ENCODE results near the gene VASH2. TPM values are rescaled to one million over a fixed set of nuclear protein-coding genes. Genes with fewer than 3 reads are reported as not detected.
"Not testable (repeated sequence)": the region's sequence is repeated elsewhere in the genome, so short reads cannot be mapped to it uniquely, and the experiment has no call there.

VASH2 gene
- total RNA-seq, 6 experiments from 2014 or later, result 0.10 TPM; not detected in 5

DNA sequence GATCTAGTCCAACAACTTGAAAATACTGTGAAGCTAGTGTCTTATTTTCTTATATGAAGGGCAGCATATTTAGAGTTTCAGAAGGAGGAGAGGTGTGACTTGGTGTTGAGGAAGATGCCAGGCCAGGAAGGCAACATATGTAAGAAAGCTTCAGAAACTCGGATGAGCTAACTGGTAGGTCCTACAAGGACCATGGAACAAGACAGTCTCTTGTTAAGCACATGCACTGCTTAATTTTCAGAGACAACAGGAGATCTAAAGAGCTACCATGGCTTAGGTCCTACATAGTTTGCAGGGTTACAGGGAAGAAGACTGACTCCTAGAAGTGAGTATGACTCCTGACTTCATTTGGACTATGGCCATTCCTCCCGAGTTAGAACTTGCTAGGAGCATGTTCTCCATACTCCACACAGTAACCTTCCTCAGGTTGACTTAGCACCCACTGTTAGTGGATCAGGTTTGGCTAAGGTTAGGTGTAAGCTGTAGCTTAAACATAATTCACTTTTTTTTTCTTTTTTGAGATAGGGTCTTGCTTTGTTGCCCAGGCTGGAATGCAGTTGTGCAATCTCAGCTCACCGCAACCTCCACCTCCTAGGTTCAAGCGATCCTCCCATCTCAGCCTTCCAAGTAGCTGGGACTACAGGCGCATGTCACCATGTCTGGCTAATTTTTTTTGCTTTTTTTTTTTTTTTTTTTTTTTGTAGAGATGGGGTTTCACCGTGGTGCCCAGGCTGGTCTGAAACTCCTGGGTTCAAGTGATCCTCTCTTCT is 34.4 kb downstream of the VASH2 start:
- Mint-ChIP-seq H3K4me3 (no peak overlapping the region), H3K36me3 (ENCODE audit: low read depth) (no peaks in the 10 kb centered on the region), H3K27ac (no peak overlapping the region), H3K9me3 (no peaks in the 10 kb centered on the region), H3K27me3 (ENCODE audit: insufficient read depth) (peaks cover 14% of the 10 kb centered on the region), H3K4me1 (ENCODE audit: low read depth) (peaks cover 12% of the 10 kb centered on the region)
- no peak for TF ChIP-seq CTCF (IDR thresholded peaks at IDR 0.05)
- DNase-seq, result no peak

- H3K36me3 Mint-ChIP-seq (ENCODE audit: low read depth), result no peaks in the 10 kb centered on the region
- no peak for DNase-seq
- H3K27ac Mint-ChIP-seq, result no peak overlapping the region
- peaks cover 6% of the 10 kb centered on the region; the same call in 1 of the 2 replicates for H3K4me1 Mint-ChIP-seq (ENCODE audit: low read depth)
- H3K4me3 Mint-ChIP-seq, result no peak overlapping the region
- peaks cover 8% of the 10 kb centered on the region for H3K27me3 Mint-ChIP-seq (ENCODE audit: insufficient read depth)
- H3K9me3 Mint-ChIP-seq, result no peaks in the 10 kb centered on the region
- no peak for TF ChIP-seq CTCF (IDR thresholded peaks at IDR 0.05)
Observed at GRCh38 chr1:212986551-212986950, 36.2 kb downstream of the VASH2 start.

- Mint-ChIP-seq H3K4me1 (ENCODE audit: low read depth) (peaks cover 6% of the 10 kb centered on the region; the same call in 1 of the 2 replicates), H3K9me3 (no peaks in the 10 kb centered on the region), H3K36me3 (ENCODE audit: low read depth) (no peaks in the 10 kb centered on the region; the same call in 1 of the 2 replicates), H3K27me3 (ENCODE audit: insufficient read depth) (peaks cover 7% of the 10 kb centered on the region), H3K27ac (no peak overlapping the region), H3K4me3 (no peak overlapping the region)
- TF ChIP-seq CTCF (IDR thresholded peaks at IDR 0.05), result no peak
- no peak for DNase-seq
Observed at GRCh38 chr1:212987702-212988322, 37.5 kb downstream of the VASH2 start.

DNA sequence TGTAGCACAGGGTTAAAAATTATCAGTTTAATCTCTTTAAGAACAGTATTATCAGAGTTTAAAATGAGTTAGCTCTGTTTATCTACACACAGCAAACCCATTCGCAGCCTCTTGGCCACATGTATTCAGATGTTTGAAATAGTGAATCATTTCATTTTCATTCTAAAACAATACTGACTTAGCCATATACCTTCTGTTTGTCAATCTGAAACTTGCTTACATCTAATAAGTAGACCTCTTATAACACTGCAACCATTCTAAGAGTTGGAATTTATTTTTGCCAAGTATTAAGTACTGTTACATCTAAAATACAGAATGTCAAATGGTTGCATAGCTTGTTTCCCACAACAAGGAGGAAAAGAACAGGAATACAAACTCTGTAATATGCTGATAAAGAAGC is 39.9 kb downstream of the VASH2 start:
- Mint-ChIP-seq H3K36me3 (ENCODE audit: low read depth) (no peaks in the 10 kb centered on the region; the same call in 1 of the 2 replicates), H3K27ac (no peak overlapping the region), H3K4me1 (ENCODE audit: low read depth) (peaks cover 6% of the 10 kb centered on the region; the same call in 1 of the 2 replicates), H3K4me3 (no peak overlapping the region), H3K9me3 (no peaks in the 10 kb centered on the region), H3K27me3 (ENCODE audit: insufficient read depth) (no peaks in the 10 kb centered on the region)
- no peak for TF ChIP-seq CTCF (IDR thresholded peaks at IDR 0.05)
- DNase-seq, result no peak

DNA sequence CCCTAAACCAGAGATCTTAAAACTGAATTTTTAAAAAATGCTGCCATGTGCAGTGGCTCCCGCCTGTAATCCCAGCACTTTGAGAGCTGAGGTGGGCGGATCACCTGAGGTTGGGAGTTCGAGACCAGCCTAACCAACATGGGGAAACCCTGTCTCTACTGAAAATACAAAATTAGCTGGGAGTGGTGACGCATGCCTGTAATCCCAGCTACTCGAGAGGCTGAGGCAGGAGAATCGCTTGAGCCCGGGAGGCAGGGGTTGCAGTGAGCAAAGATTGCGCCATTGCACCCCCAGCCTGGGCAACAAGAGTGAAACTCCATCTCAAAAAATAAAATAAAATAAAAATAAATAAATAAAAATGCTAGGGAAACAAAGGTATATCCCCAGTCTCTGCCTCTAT is 43.6 kb downstream of the VASH2 start:
- H3K27ac Mint-ChIP-seq; H3K27me3 Mint-ChIP-seq (ENCODE audit: insufficient read depth); H3K4me1 Mint-ChIP-seq (ENCODE audit: low read depth); DNase-seq; H3K9me3 Mint-ChIP-seq; H3K36me3 Mint-ChIP-seq (ENCODE audit: low read depth); H3K4me3 Mint-ChIP-seq: not testable (repeated sequence)

DNA sequence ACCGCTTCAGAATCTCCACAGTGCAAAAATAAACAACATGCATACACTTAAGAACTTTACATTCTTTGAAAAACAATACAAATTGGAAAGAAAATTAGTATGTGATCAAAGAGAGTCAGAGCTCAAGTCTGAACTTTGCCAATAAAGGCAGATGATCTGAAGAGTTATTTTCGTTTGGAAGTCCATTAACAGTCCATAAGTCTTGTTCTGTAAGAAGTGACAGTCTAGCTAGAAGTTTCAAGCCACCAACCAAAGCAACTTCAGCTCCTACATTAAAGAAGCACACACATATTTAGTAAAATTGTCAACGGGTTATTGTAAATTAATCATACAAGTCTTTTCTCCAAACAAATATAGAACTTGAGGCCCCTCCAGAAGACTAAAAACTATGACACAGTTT is 44.6 kb downstream of the VASH2 start:
- no peaks in the 10 kb centered on the region for H3K9me3 Mint-ChIP-seq

More for the DNA sequence above, 44.6 kb downstream of the VASH2 start:
- DNase-seq, result no peak
- Mint-ChIP-seq H3K27ac (no peak overlapping the region), H3K4me1 (ENCODE audit: low read depth) (no peaks in the 10 kb centered on the region), H3K4me3 (no peak overlapping the region), H3K36me3 (ENCODE audit: low read depth) (no peaks in the 10 kb centered on the region; the same call in 1 of the 2 replicates), H3K27me3 (ENCODE audit: insufficient read depth) (no peaks in the 10 kb centered on the region)
- no peak for TF ChIP-seq CTCF (IDR thresholded peaks at IDR 0.05)
